ENCODE measurements around the gene GRIK4. TPM values are rescaled to one million over a fixed set of nuclear protein-coding genes. Genes with fewer than 3 reads are reported as not detected.

The GRIK4 gene
- total RNA-seq, 1 experiment from 2014 or later, result not detected

- intact Hi-C loops (cut with micrococcal nuclease), result no loop called here
- Mint-ChIP-seq H3K27me3 (ENCODE audit: insufficient read depth, unreplicated experiment) (no peaks in the 10 kb centered on the region), H3K27ac (ENCODE audit: low read depth, unreplicated experiment) (no peak overlapping the region), H3K4me3 (ENCODE audit: unreplicated experiment) (no peak overlapping the region), H3K4me1 (ENCODE audit: insufficient read depth, unreplicated experiment) (no peaks in the 10 kb centered on the region), H3K9me3 (ENCODE audit: unreplicated experiment) (no peaks in the 10 kb centered on the region), H3K36me3 (ENCODE audit: insufficient read depth, unreplicated experiment) (peaks cover 25% of the 10 kb centered on the region)
- CTCF ChIA-PET, result interaction anchor here (0.6 to 1.0 kb wide), 2 partner anchors 18 to 22 kb away, joined by 3 read pairs; no protein-coding TSS in a partner anchor
- BruUV-seq (replicated peaks), result no TSS peak
- no peak for TF ChIP-seq CTCF (IDR thresholded peaks at IDR 0.05; ENCODE audit: unreplicated experiment)
- no peak for DNase-seq (ENCODE audit: unreplicated experiment)
- POLR2A ChIA-PET, result interaction anchor here (1.1 kb wide), 1 partner anchor 156 kb away, joined by 3 read pairs; the partner anchor contains the start of gene ARHGEF12
Measured at GRCh38 chr11:120492486-120492885, 19.1 kb upstream of the GRIK4 start.

- no peak for TF ChIP-seq CTCF (IDR thresholded peaks at IDR 0.05; ENCODE audit: unreplicated experiment)
- CTCF ChIA-PET, result interaction anchor here (0.8 kb wide), 1 partner anchor 459 kb away, joined by 3 read pairs; no protein-coding TSS in a partner anchor
Measured at GRCh38 chr11:120494595-120494994, 17.0 kb upstream of the GRIK4 start.

GRCh38 chr11:120499088-120499487, 12.5 kb upstream of the GRIK4 start:
- H3K36me3 Mint-ChIP-seq (ENCODE audit: insufficient read depth, unreplicated experiment), result peaks cover 9% of the 10 kb centered on the region
- intact Hi-C loops (cut with micrococcal nuclease), result no loop called here
- CTCF ChIA-PET, result interaction anchor here (2.1 kb wide), 1 partner anchor 186 kb away, joined by 5 read pairs; no protein-coding TSS in a partner anchor

More at GRCh38 chr11:120494595-120494994, 17.0 kb upstream of the GRIK4 start:
- peaks cover 23% of the 10 kb centered on the region for H3K36me3 Mint-ChIP-seq (ENCODE audit: insufficient read depth, unreplicated experiment)
- H3K9me3 Mint-ChIP-seq (ENCODE audit: unreplicated experiment), result no peaks in the 10 kb centered on the region
- no TSS peak for BruUV-seq (replicated peaks)
- no peak overlapping the region for H3K4me3 Mint-ChIP-seq (ENCODE audit: unreplicated experiment)
- H3K27me3 Mint-ChIP-seq (ENCODE audit: insufficient read depth, unreplicated experiment), result no peaks in the 10 kb centered on the region
- POLR2A ChIA-PET, result interaction anchor here (0.9 kb wide), 1 partner anchor 18 kb away, joined by 3 read pairs; no protein-coding TSS in a partner anchor
- H3K4me1 Mint-ChIP-seq (ENCODE audit: insufficient read depth, unreplicated experiment), result no peaks in the 10 kb centered on the region
- no peak overlapping the region for H3K27ac Mint-ChIP-seq (ENCODE audit: low read depth, unreplicated experiment)
- intact Hi-C loops (cut with micrococcal nuclease), result no loop called here
- no peak for DNase-seq (ENCODE audit: unreplicated experiment)

GRCh38 chr11:120499859-120500258, 11.7 kb upstream of the GRIK4 start:
- ChIA-PET POLR2A (no interaction called here), CTCF (interaction anchor here (0.6 to 2.1 kb wide), 2 partner anchors 185 to 456 kb away, joined by 5 to 6 read pairs; no protein-coding TSS in a partner anchor)
- H3K4me1 Mint-ChIP-seq (ENCODE audit: insufficient read depth, unreplicated experiment), result no peaks in the 10 kb centered on the region
- no peak for DNase-seq (ENCODE audit: unreplicated experiment)
- no peak for TF ChIP-seq CTCF (IDR thresholded peaks at IDR 0.05; ENCODE audit: unreplicated experiment)
- peaks cover 7% of the 10 kb centered on the region for H3K36me3 Mint-ChIP-seq (ENCODE audit: insufficient read depth, unreplicated experiment)
- H3K9me3 Mint-ChIP-seq (ENCODE audit: unreplicated experiment), result no peaks in the 10 kb centered on the region
- no peak overlapping the region for H3K4me3 Mint-ChIP-seq (ENCODE audit: unreplicated experiment)
- peaks cover 11% of the 10 kb centered on the region for H3K27me3 Mint-ChIP-seq (ENCODE audit: insufficient read depth, unreplicated experiment)
- BruUV-seq (replicated peaks), result no TSS peak
- H3K27ac Mint-ChIP-seq (ENCODE audit: low read depth, unreplicated experiment), result no peak overlapping the region
- intact Hi-C loops (cut with micrococcal nuclease), result loop anchor here (5.0 kb wide), 1 partner anchor 163 kb away; the partner anchor contains the start of gene ARHGEF12

More at GRCh38 chr11:120499088-120499487, 12.5 kb upstream of the GRIK4 start:
- Mint-ChIP-seq H3K4me1 (ENCODE audit: insufficient read depth, unreplicated experiment) (no peaks in the 10 kb centered on the region), H3K27ac (ENCODE audit: low read depth, unreplicated experiment) (no peak overlapping the region), H3K9me3 (ENCODE audit: unreplicated experiment) (no peaks in the 10 kb centered on the region), H3K27me3 (ENCODE audit: insufficient read depth, unreplicated experiment) (peaks cover 3% of the 10 kb centered on the region), H3K4me3 (ENCODE audit: unreplicated experiment) (no peak overlapping the region)
- POLR2A ChIA-PET, result interaction anchor here (0.6 kb wide), 1 partner anchor 177 kb away, joined by 3 read pairs; no protein-coding TSS in a partner anchor
- no peak for DNase-seq (ENCODE audit: unreplicated experiment)
- no peak for TF ChIP-seq CTCF (IDR thresholded peaks at IDR 0.05; ENCODE audit: unreplicated experiment)
- BruUV-seq (replicated peaks), result no TSS peak

Data from MCF 10A (cell line).